Measurements from ENCODE around the gene GALNTL6. TPM values are rescaled to one million over a fixed set of nuclear protein-coding genes. Genes with fewer than 3 reads are reported as not detected.

Gene GALNTL6
- total and polyA plus RNA-seq, 2 donors (not counting 3 experiments of a cell fraction or from before 2014, with no cell fraction given) = not detected

- ChIA-PET CTCF (no interaction called here), POLR2A (no interaction called here)
- Histone ChIP-seq H3K9me3 (replicated peaks; ENCODE audit: control insufficient read depth, insufficient read depth, low read length) (no peaks in the 10 kb centered on the region), H2AFZ (ENCODE audit: low read depth, low read length) (no peak overlapping the region), H3K36me3 (ENCODE audit: control insufficient read depth in 2 of 2, extremely low read depth in 1 of 2, insufficient read depth in 2 of 2, low read length in 2 of 2) (no peaks in the 10 kb centered on the region), H3K9ac (replicated peaks; ENCODE audit: extremely low read depth, insufficient read depth, low read length) (no peak overlapping the region), H3K27me3 (ENCODE audit: control insufficient read depth in 2 of 2, insufficient read depth in 2 of 2, low read length in 2 of 2) (no peaks in the 10 kb centered on the region), H3K4me3 (replicated peaks in 1 of 3; ENCODE audit: insufficient read depth in 1 of 3, low read depth in 1 of 3, low read length in 3 of 3) (no peak overlapping the region), H4K20me1 (replicated peaks; ENCODE audit: control insufficient read depth, extremely low read depth, insufficient read depth, low read length) (no peaks in the 10 kb centered on the region), H3K79me2 (ENCODE audit: control insufficient read depth, insufficient read depth, low read length) (no peaks in the 10 kb centered on the region), H3K4me1 (ENCODE audit: control insufficient read depth, extremely low read depth, insufficient read depth, low read length) (no peaks in the 10 kb centered on the region), H3K4me2 (ENCODE audit: insufficient read depth, low read length) (no peak overlapping the region), H3K27ac (ENCODE audit: insufficient read depth, low read depth, low read length) (no peak overlapping the region), H3K9me1 (replicated peaks; ENCODE audit: control insufficient read depth, extremely low read depth, insufficient read depth, low read length) (no peaks in the 10 kb centered on the region)
- BruUV-seq (replicated peaks) = no TSS peak
- dilution Hi-C loops (cut with MboI; ENCODE audit: extremely low pct_ligation_motif_present, low sequenced_read_pairs) (no loop called here), intact Hi-C loops (cut with micrococcal nuclease) (no loop called here)
- FAIRE-seq (no peak), DNase-seq (ENCODE audit: low read depth, low spot score) (no peak)
- TF ChIP-seq MAX (IDR thresholded peaks at IDR 0.05; ENCODE audit: insufficient read depth, insufficient read length) (no peak), EZH2 (IDR thresholded peaks at IDR 0.05; ENCODE audit: borderline replicate concordance, low read depth, low read length, severe bottlenecking) (no peak), MYC (IDR thresholded peaks at IDR 0.05; ENCODE audit: low read depth, low read length) (no peak), FOS (IDR thresholded peaks at IDR 0.05; ENCODE audit: borderline replicate concordance, insufficient read depth, low read length) (no peak), JUN (IDR thresholded peaks at IDR 0.05; ENCODE audit: borderline replicate concordance, insufficient read depth, insufficient read length, low read depth) (no peak), CTCF (IDR thresholded peaks at IDR 0.05; ENCODE audit: extremely low read depth in 1 of 2, insufficient read depth in 1 of 2, low read depth in 1 of 2, low read length in 2 of 2) (no peak), GATA2 (IDR thresholded peaks at IDR 0.05; ENCODE audit: insufficient read depth, insufficient read length, low read depth, low read length) (no peak), POLR2AphosphoS5 (IDR thresholded peaks at IDR 0.05; ENCODE audit: insufficient read depth, low read depth, low read length) (no peak), POLR2A (IDR thresholded peaks at IDR 0.05; ENCODE audit: low read depth, low read length) (no peak)
Measured at GRCh38 chr4:172173206-172173605, 360.0 kb downstream of the GALNTL6 start.

All from endothelial cell of umbilical vein (primary cell).